ENCODE data around the gene STPG2.

DNA sequence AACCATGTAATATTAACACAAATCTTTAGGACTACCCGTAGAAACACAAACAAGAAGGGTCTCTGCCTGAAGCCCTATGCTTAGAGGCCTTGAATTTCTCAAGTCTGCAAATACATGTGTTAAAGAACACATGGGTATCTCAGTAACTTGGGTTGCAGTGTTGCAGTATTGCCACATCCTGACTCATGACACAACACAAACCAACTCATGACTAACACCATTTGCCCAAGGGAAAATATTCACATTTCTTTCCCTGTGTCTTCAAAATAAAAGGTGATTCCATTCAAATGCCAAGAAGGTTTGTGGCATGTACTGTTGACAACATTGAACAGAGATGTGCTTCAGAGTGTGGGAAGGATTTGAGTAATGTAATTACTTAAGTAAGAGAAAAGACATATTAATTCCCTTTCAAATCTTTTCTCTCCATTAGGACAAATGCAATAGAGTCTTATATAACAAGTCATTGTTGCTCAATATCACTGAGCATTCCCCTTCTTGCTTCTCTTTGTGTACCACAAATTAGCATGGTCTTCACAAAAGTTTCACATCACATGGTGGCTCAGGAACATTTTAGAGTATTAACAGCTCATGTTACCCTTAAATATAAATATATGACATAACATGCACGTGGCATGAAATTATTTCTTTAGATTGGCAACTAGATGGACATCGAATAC is 487.1 kb downstream of the STPG2 start:
- TF ChIP-seq, protein P1, sequence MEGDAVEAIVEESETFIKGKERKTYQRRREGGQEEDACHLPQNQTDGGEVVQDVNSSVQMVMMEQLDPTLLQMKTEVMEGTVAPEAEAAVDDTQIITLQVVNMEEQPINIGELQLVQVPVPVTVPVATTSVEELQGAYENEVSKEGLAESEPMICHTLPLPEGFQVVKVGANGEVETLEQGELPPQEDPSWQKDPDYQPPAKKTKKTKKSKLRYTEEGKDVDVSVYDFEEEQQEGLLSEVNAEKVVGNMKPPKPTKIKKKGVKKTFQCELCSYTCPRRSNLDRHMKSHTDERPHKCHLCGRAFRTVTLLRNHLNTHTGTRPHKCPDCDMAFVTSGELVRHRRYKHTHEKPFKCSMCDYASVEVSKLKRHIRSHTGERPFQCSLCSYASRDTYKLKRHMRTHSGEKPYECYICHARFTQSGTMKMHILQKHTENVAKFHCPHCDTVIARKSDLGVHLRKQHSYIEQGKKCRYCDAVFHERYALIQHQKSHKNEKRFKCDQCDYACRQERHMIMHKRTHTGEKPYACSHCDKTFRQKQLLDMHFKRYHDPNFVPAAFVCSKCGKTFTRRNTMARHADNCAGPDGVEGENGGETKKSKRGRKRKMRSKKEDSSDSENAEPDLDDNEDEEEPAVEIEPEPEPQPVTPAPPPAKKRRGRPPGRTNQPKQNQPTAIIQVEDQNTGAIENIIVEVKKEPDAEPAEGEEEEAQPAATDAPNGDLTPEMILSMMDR (IDR thresholded peaks at IDR 0.05), result no peak
- TF ChIP-seq POLR2A (IDR thresholded peaks at IDR 0.05), result no peak
